DMS53 treated with DMSO at 0.1 percent for 48 hours (cell line): ENCODE results near the gene TMEM154.

Source experiments
- DNase-seq: peaks from one replicate; lab custom pipeline; 2025; ENCODE audit not compliant: unreplicated experiment; lab: John Stamatoyannopoulos, UW

TMEM154 gene

GRCh38 chr4:152598454-152598853 lies 81.3 kb downstream of the TMEM154 start:
- no peak for DNase-seq

DNA sequence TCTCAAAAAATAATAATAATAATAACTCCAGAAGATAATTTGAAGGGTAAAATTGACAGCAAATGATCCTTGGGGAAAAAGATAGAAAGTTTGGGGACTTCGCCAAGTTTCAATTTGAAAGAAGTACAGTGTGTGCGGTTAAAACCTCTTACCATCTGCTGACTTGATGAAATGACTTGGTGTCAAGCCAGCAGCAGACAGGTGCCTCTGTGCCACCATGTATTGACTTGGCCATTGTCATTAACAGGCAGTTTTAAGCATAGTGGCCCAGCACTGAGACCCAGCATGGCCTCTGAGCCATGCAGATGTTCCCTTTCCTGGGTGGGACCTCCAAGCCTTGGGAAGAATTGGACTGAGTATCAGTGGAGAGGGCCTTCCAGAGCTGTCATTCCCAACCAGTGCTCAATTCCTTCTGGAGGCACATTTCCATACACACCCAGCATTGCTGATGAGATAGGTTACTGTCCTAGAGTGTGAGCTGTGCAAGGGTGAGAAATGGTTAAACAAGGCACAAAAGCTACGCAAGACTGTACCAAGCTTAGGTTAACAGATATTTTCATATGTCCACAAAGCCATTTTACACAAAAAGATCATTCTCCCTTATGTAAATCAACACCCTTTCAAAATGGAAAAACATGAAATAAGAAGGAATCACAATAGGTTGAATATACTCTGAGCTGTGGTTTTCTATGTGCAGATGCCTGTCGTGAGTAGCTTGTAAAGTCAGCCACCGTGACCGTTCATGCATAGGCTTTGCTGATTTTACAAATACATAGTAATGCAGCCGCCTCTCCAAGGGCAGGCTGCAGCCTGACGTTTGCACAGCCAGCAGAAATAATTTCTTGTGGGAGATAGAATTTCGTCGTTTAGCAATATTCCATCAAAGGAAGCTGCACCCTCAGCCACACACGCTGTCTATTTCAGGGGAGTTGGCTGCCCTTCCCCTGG lies 84.5 kb downstream of the TMEM154 start:
- no peak for DNase-seq

- no peak for DNase-seq
These were observed 85.7 kb downstream of the TMEM154 start for GRCh38 chr4:152594057-152594456.

DNA sequence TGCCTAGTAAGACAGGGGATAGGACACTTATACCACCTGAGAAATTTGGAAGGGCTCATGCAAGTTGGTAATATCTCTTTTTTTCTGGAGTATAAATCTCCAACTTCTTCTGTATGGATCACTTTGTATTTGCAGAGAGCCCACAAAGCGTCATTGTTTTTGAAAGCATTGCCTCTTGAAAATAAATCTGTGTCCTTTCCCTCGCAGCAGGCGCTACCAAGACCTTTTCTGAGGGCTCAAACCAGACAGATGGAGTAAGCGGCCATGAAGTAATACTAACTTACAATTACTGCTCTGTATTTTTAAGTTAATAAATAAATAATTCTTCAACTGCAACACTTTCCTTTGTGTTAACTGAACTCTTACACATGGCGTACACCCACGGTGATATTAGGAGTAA lies 87.9 kb downstream of the TMEM154 start:
- no peak for DNase-seq

GRCh38 chr4:152591396-152591795 lies 88.4 kb downstream of the TMEM154 start:
- peak; percentile 49 for DNase-seq

DNA sequence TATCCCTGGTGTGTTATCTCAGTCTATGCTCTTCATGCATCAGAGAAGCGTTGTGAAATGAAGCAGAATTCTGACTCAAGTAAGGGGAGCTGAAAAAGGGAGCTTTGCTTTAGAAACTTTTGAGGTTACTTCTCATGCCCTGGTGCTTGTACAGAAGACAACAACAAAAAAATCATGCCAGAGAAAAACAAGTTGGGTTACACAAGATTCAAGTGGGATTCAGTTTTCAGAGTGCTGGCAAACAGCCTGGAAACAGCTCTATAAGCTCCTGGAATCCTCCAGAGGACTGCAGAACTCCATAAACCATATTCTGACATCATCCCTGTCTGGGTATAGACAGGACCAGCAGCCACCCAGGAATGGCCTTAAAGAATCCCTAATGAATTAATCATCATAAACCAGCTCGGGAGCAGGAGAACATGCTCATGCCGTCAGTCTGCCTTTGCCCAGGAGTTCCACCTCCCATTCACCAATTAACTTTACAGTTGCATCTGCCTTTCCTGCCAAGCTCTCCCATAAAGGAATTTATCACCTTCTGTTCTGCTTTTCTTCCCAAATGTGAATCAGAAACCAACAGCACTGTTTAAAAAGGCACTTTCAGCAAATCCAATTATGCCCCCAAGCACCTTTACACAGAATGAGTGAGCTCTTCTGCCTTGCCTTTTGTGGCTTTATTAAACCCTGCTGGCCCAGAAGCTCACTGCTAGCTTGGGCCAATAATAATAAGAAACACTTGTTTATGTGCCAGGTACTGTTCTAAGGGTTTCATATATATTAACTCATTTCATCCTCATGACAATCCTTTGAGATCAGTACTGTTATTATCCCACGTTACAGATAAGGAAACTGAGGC lies 89.4 kb downstream of the TMEM154 start:
- peak; percentile 5 for DNase-seq

DNA sequence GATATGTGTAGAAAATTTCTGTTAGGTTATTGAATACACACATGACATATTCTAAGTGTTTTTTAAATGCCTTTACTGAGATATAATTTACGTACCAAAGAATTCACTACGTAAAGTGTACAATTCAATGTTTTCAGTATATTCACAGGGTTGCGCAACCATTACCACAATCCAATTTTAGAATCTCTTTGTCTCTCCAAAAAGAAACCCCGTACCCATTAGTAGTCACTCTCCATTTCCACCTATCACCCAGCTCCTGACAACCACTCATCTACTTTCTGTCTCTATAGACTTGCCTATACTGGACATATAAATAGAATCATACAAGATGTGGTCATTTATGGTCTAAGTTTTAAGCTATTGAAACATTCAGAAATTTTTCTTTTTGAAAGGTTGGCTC lies 90.9 kb downstream of the TMEM154 start:
- no peak for DNase-seq

DNA sequence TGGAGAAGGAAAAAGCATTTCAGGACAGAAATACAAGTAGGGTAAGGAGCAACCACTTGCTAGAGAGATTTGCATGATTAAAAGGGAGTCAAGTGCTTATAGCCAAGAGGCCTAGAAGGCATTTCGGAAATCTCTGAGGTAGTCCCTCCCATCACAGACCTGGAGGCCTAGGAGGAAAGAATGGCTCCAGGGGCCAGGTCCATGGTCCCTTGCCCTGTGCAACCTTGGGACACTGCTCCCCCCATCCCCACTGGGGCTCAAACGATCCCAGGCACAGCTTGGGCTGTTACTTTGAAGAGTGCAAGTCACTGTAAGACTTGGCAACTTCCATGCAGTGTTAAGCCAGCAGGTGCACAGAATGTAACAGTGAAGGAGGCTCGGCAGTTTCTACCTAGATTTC lies 92.7 kb downstream of the TMEM154 start:
- no peak for DNase-seq

GRCh38 chr4:152586668-152587067 lies 93.1 kb downstream of the TMEM154 start:
- no peak for DNase-seq

DNA sequence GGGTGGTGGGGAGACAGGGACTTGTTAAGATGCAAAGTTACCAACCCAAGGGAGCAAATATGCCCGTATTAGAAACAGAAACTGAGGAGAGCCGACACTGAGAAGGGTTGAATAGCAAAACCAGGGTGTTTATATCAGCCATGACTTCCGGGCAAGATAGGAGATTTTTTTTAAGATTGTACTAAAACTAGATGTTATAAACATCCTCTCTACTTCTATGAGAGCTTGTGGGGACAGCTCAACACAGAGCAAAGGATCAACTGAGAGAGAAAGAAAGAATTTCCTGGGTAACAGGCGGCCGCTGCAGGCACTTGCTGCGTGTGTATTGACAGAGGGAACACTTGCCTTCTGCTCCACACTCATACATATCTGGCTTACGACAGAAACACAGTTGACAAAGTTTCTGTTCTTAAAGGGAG lies 94.8 kb downstream of the TMEM154 start:
- DNase-seq = no peak

GRCh38 chr4:152581536-152582160 lies 98.1 kb downstream of the TMEM154 start:
- no peak for DNase-seq

GRCh38 chr4:152579916-152580315 lies 99.9 kb downstream of the TMEM154 start:
- no peak for DNase-seq

DNA sequence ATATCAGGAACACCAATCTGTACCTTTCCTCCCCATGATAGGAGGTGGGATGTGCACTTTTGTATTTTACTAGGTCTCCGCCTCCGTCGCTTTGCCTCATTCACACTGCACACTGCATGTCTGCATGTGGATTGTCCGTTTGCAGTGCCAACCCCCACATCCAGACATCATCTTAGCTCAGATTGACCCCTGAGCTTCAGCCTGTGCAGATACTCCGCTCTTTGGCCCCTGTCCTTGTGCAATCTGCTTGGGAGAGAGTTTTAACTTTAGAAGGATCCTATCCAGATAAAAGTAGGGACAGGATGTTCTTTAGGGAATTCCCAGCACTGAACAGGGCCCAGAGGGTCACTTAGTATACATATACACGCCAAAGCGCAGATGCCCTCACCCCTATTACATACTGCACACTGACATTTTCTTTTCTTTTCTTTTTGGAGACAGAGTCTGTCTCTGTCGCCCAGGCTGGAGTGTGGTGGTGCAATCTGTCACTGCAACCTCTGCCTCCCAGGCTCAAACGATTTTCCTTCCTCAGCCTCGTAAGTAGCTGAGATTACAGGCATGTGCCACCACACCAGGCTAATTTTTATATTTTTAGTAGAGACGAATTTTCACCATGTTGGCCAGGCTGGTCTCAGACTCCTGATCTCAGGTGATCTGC lies 100.6 kb downstream of the TMEM154 start:
- no peak for DNase-seq

DNA sequence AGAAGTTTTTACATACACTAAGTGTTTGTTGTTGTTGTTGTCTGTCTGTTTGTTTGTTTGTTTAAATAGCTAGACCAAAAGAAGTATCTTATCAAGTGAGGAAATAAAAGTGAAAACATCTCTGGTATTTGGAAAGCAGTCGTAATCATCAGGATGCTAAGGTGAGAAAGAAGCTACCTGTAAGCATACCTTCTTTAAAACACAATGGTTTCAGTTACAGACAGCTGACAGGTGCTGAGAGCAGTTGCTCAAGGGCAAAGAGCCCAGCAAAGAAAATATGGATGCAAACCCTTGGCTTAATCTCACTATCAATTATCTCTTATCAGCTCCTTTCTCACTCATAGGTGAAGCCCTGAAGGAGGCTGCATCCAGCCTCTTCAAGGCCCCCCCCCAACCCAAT lies 101.1 kb downstream of the TMEM154 start:
- no peak for DNase-seq

DNA sequence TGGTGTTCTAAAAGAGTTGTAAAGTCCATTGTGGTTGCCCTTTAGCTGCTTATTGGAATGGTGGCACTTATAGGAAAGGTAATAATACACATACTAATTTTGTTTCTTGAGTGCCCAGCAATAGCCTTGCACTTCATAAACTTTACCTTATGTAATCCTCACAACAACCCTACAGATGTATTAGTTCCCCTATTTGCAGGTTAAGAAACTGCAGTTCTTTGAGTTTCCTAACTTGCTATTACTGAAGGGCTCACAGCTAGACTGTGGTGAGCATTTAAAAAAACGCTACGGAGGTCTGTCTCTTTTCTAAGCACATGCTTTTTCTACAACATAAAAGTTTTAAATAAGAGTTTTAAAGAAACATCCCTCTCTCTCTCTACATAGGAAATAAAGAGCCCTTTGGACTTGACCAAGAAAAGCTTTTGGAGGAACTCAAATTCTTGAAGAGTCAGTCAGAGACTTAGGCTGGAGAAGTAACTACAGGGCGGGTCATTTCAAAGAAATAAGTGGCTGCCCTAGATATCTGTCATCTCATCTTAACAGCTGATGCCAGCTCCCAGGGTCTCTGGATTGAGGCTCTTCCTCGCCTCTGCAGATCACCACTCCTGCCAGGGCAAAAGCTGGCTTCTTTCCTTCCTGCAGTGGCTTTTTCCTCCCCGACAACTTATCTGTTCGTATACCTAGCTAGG lies 101.9 kb downstream of the TMEM154 start:
- DNase-seq = no peak

GRCh38 chr4:152575533-152575932 lies 104.3 kb downstream of the TMEM154 start:
- no peak for DNase-seq

DNA sequence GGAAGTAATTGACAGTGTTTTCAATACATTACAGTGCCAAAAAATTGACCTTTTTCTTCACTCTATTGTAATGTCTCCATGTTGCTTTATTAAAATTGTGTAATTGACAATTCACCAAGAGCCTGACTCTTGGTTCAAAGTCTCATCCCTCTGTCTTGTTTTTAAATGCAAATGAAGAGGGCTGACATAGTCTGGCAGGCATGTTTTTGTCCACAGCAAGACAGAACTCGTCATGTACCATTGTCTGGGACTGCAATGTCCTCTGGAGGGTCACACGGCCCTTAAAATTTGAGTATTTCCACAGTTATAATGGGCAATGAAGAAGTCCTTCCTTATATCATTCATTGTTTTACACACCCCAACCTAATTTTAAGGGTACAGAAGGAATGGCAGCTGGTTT lies 105.9 kb downstream of the TMEM154 start:
- no peak for DNase-seq

DNA sequence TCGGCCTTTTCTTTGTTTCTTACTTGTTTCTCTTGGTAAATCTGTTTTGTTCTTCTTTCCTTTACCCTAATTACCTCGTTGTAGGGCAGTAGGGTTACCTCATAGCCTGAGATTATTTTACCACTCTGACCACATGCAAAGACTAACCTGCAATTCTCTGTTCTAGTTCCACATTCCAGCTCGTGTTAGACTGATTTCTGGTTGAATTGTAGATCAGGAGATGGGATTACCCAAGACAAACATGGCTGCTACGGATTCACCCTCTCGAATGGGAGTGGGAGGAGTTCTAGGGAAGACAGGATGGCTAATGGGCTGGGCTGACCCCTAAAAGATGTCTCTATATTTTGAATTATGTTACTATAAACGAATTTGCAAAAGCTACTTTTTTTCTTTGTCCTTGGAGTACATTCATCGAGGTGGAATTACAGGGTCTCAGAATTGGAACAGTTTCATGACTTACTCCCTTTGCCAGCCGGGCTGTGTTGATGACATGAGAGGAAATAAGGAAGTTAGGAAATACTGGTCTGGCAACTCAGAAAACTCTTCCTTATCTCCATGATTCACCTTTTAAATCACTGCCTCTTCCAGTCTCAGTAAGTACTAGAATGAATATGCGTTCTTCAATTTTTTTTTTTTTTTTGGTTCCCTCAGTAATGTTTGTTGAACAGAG lies 107.2 kb downstream of the TMEM154 start:
- DNase-seq = no peak

GRCh38 chr4:152571770-152572169 lies 108.0 kb downstream of the TMEM154 start:
- DNase-seq = no peak

DNA sequence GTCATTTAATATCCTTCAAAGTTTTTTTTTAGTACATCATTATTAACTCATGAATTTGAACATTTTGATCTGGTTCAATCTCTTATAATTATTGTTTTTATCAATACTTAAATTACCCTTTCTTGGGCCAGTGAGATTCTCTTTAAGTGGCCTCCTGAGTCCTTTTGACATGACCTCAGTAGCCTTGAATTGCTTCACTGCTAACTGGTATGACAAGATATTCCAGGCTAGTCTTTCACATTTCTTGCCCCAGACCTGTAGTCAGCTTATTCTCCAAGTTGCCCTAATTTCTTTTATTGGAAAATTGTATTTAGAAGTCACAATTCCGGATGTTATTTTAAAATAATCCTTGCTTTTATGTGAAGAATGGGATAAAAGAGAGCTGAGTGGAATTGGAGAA lies 108.5 kb downstream of the TMEM154 start:
- no peak for DNase-seq
